HepG2 (cell line): ENCODE data around the gene PRELID1. TPM values are rescaled to one million over a fixed set of nuclear protein-coding genes. Genes with fewer than 3 reads are reported as not detected.
A peak's percentile ranks its signal among the peaks of the same experiment; 100 is the strongest.

ENCODE experiments used
- BRCA1 ChIP-seq: sonication (generic); formaldehyde crosslinking; IDR thresholded peaks from 2 replicates; pipeline ENCODE4 v1.4.0; 2020; ENCODE audit warnings: missing genetic modification reagents
- CCDC6 ChIP-seq: sonication (generic); formaldehyde crosslinking; IDR thresholded peaks from 2 replicates; pipeline ENCODE4 v1.8.1; 2022; ENCODE audit warnings: mild to moderate bottlenecking, missing genetic modification reagents, moderate library complexity
- DZIP1 ChIP-seq: sonication (generic); formaldehyde crosslinking; IDR thresholded peaks from 2 replicates; pipeline ENCODE4 v1.5.0; 2020; ENCODE audit warnings: mild to moderate bottlenecking, missing genetic modification reagents
- FOXO4 ChIP-seq: sonication (generic); formaldehyde crosslinking; conservative IDR thresholded peaks from 2 replicates; pipeline ENCODE4 v1.8.1; 2023; ENCODE audit warnings: missing genetic modification reagents
- HNRNPL ChIP-seq: fragments of 200-400 bp; formaldehyde crosslinking; IDR thresholded peaks from 2 replicates; pipeline ENCODE4 v1.6.1; 2017; ENCODE audit warnings: mild to moderate bottlenecking, low read depth, low read length
- IRX3 ChIP-seq: sonication (generic); formaldehyde crosslinking; IDR thresholded peaks from 2 replicates; pipeline ENCODE4 v1.8.1; 2023; ENCODE audit warnings: mild to moderate bottlenecking, low read depth, missing genetic modification reagents, borderline replicate concordance
- KDM1A ChIP-seq: IDR thresholded peaks from 2 replicates; pipeline ENCODE4 v1.6.1; 2016; ENCODE audit warnings: missing compliant biosample characterization
- KDM4B ChIP-seq: sonication (generic); formaldehyde crosslinking; IDR thresholded peaks from 2 replicates; pipeline ENCODE4 v1.4.0; 2020; ENCODE audit warnings: missing genetic modification reagents
- KLF9 ChIP-seq: IDR thresholded peaks from 2 replicates; pipeline ENCODE4 v1.6.1; 2016; ENCODE audit warnings: low read depth
- MYC ChIP-seq: sonication (generic); formaldehyde crosslinking; IDR thresholded peaks from 2 replicates; pipeline ENCODE4 v1.9.0; 2021; ENCODE audit warnings: missing genetic modification reagents, borderline replicate concordance
- SP2 ChIP-seq: sonication (generic); formaldehyde crosslinking; IDR thresholded peaks from 2 replicates; pipeline ENCODE4 v1.5.1; 2020; ENCODE audit warnings: mild to moderate bottlenecking, missing genetic modification reagents
- ZNF18 ChIP-seq: sonication (generic); formaldehyde crosslinking; IDR thresholded peaks from 2 replicates; pipeline ENCODE4 v1.8.0; 2022; ENCODE audit warnings: mild to moderate bottlenecking, missing genetic modification reagents; ENCODE audit not compliant: insufficient replicate concordance
- ZNF34 ChIP-seq: sonication (generic); formaldehyde crosslinking; IDR thresholded peaks from 2 replicates; pipeline ENCODE4 v1.4.0; 2020; ENCODE audit warnings: mild to moderate bottlenecking, missing genetic modification reagents, borderline replicate concordance
- ZNF709 ChIP-seq: sonication (generic); formaldehyde crosslinking; IDR thresholded peaks from 2 replicates; pipeline ENCODE4 v1.5.0; 2020; ENCODE audit warnings: mild to moderate bottlenecking, missing genetic modification reagents
- ZNF746 ChIP-seq: sonication (generic); formaldehyde crosslinking; IDR thresholded peaks from 2 replicates; pipeline ENCODE4 v1.8.0; 2022; ENCODE audit warnings: mild to moderate bottlenecking, missing genetic modification reagents
- ZNF792 ChIP-seq: IDR thresholded peaks from 2 replicates; pipeline ENCODE4 v1.6.1; 2016
- polyA plus RNA-seq, 8 experiments: library from polyadenylated mRNA; depleted of rRNA in 3 of 8; stranded (reverse) in 7 of 8; unstranded in 1 of 8; fragments of >200 nt; fragmentation: Illumina TruSeq in 4 of 8; extraction: Trizol in 4 of 8; gene quantifications; 2 replicates each; pipeline versions ENCODE4 v1.2.1 to v1.2.3, GENCODE V29; 2011 to 2016; ENCODE audit warnings: low read depth in 4 of 8, missing spikeins in 1 of 8, mixed read lengths in 1 of 8; ENCODE audit not compliant: insufficient read depth in 1 of 8
- total RNA-seq, 5 experiments: library from RNA; depleted of rRNA; stranded (reverse); fragments of >200 nt; fragmentation: Illumina TruSeq; extraction: Trizol; gene quantifications; 2 replicates each; pipeline ENCODE4 v1.2.3, GENCODE V29; 2016; ENCODE audit warnings: low read depth in 1 of 5
- TF ChIP-seq, protein P1 (sequence below): sonication (generic); formaldehyde crosslinking; IDR thresholded peaks from 2 replicates; pipeline ENCODE4 v1.5.1; 2020; ENCODE audit warnings: missing genetic modification reagents, mild to moderate bottlenecking, borderline replicate concordance
- TF ChIP-seq, protein P2 (sequence below): IDR thresholded peaks from 2 replicates; pipeline ENCODE4 v1.6.1; 2016; ENCODE audit warnings: mild to moderate bottlenecking

PRELID1 gene
- total and polyA plus RNA-seq, 2 of the 13 experiments (the other 11 are each of a cell fraction or from before 2014, with no cell fraction given): 250 to 271 TPM

DNA sequence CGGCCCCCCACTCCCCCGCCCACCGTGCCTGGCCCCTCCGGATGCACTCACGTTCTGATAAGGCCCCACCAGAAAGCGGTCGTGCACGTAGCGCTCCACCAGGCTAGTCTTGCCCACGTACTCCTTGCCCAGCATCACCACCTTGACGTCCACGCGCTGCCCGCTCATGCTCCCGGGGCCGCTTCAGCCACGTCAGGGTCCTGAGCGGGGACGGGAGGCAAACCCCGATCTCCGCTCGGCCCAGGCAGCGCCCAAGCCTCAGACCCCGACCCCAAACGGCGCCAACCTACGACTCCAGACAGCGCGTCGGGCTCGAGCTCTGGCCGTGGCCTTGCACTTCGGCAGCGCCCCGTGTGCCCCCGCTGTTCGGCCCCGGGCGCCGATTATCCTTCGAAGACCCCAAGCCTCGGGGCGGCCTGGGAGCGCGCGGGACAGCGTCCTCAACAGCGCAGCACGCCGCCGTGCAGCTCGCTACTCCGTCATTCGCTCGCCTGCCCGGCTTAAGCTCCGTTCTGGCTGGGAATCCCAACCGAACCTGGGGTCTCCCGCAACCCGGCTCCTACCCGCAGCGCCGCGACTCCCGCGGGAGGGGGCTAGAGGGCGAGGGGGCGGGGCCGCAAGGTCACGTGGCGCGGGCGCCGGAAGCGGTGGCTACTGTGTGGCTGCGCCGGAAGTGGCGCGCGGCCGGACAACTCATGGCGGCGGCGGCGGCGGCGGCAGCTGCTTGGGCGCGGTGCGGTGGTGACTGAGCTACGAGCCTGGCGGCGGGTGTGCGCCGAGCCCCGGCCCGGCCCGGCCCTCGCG, at the start of gene PRELID1, which contains the start of gene RAB24 (continued):
- peak; percentile 92; the same call in 1 of the 2 replicates for TF ChIP-seq FOXO4 (CRISPR knock-in tag)
- TF ChIP-seq, protein P1, sequence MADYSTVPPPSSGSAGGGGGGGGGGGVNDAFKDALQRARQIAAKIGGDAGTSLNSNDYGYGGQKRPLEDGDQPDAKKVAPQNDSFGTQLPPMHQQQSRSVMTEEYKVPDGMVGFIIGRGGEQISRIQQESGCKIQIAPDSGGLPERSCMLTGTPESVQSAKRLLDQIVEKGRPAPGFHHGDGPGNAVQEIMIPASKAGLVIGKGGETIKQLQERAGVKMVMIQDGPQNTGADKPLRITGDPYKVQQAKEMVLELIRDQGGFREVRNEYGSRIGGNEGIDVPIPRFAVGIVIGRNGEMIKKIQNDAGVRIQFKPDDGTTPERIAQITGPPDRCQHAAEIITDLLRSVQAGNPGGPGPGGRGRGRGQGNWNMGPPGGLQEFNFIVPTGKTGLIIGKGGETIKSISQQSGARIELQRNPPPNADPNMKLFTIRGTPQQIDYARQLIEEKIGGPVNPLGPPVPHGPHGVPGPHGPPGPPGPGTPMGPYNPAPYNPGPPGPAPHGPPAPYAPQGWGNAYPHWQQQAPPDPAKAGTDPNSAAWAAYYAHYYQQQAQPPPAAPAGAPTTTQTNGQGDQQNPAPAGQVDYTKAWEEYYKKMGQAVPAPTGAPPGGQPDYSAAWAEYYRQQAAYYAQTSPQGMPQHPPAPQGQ (CRISPR knock-in tag): no peak
- TF ChIP-seq ZNF18 (CRISPR knock-in tag): no peak
- TF ChIP-seq, protein P2, sequence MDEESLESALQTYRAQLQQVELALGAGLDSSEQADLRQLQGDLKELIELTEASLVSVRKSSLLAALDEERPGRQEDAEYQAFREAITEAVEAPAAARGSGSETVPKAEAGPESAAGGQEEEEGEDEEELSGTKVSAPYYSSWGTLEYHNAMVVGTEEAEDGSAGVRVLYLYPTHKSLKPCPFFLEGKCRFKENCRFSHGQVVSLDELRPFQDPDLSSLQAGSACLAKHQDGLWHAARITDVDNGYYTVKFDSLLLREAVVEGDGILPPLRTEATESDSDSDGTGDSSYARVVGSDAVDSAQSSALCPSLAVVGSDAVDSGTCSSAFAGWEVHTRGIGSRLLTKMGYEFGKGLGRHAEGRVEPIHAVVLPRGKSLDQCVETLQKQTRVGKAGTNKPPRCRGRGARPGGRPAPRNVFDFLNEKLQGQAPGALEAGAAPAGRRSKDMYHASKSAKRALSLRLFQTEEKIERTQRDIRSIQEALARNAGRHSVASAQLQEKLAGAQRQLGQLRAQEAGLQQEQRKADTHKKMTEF (CRISPR knock-in tag): peak; percentile 86; the same call in 1 of the 2 replicates
- TF ChIP-seq SP2: peak; percentile 63
- peak; percentile 5; the same call in 1 of the 2 replicates for TF ChIP-seq ZNF792 (CRISPR knock-in tag)
- TF ChIP-seq HNRNPL: 0 out of 2 replicates have a peak, but pooled peaks have one; percentile 59
- 0 out of 2 replicates have a peak, but pooled peaks have one; percentile 11 for TF ChIP-seq KDM1A (CRISPR knock-in tag)
- TF ChIP-seq ZNF709 (CRISPR knock-in tag): peak; percentile 76; the same call in 1 of the 2 replicates
- peak; percentile 77 for TF ChIP-seq MYC (CRISPR knock-in tag)
- TF ChIP-seq IRX3 (CRISPR knock-in tag): peak; percentile 83; the same call in 1 of the 2 replicates
- peak; percentile 42; the same call in 1 of the 2 replicates for TF ChIP-seq DZIP1 (CRISPR knock-in tag)
- TF ChIP-seq CCDC6: peak; percentile 93
- peak; percentile 89 for TF ChIP-seq KDM4B (CRISPR knock-in tag)
- TF ChIP-seq ZNF34 (CRISPR knock-in tag): 0 out of 2 replicates have a peak, but pooled peaks have one; percentile 71
- TF ChIP-seq KLF9: peak; percentile 48; the same call in 1 of the 2 replicates
- 0 out of 2 replicates have a peak, but pooled peaks have one; percentile 16 for TF ChIP-seq BRCA1
- peak; percentile 50; the same call in 1 of the 2 replicates for TF ChIP-seq ZNF746
